GM18502 (cell line): ENCODE measurements around the gene PRKCA.

Experiments used
- ATAC-seq: cut with Tn5 transposase; IDR thresholded peaks from one replicate; pipeline ENCODE4 v1.9.1; 2021; ENCODE audit warnings: mild to moderate bottlenecking; ENCODE audit not compliant: unreplicated experiment, poor library complexity

The PRKCA gene

DNA sequence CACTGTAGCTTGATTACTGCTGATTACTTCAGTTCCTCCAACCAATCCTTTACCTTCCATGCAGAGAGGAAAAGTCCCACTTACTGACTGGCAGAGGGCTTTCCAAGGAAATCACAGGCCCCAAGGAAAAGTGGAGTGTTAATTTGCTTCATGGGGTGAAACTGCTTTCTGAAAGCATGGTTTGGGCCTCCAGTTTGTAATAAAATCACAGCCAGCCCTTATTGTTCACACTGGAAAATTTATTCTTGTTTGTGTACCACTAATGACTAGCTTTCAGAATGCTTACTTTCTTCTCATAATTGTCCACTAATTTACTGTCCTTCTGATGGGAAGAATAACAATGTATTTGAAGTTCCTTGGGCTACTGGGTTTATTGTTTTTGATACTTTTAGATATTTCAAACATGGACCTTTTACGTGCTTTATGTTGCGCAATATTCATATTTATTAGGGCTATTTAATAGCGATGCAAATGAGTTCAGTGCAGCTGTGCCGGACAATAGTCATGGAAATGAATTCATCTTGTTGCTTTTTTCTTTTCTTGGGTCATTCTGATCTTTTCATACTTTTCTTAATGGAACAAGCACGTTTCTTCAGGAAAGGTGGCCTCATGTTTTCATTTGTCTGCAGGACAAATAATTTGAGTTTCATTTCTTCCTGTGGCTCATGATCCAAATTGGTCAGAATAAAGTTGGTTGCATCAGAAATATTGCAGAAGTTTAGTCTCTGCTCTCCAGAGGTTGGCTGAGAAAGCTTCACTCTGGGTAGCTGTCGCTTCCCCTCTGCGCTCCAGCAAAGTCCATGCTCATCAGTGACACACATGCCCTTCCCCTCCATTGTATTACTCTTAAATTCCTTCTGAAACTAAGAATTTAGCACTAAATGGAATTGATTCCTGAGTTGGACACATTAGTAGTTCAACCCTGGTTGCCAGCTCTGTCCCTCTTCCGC lies 128.7 kb downstream of the PRKCA start:
- no peak for ATAC-seq

DNA sequence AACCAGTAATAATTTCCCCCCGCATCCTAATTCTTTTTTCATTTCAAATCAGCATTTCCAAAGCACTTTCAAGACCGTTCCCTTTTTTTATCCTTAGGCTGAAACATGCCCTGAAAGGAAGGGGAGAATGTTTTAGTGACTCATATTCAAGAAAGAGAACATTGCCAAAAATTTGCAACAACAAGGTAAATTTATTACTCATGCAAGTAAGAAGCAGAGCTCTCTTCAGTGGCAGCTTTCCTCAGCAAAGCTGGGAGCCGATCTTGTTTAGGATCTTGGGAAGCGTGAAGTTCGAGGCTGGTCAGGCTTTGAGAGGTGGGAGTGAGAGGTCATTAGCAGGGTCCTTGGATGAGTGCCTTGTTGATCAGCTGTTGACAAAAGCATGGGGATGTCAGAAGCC lies 129.5 kb downstream of the PRKCA start:
- ATAC-seq = no peak

DNA sequence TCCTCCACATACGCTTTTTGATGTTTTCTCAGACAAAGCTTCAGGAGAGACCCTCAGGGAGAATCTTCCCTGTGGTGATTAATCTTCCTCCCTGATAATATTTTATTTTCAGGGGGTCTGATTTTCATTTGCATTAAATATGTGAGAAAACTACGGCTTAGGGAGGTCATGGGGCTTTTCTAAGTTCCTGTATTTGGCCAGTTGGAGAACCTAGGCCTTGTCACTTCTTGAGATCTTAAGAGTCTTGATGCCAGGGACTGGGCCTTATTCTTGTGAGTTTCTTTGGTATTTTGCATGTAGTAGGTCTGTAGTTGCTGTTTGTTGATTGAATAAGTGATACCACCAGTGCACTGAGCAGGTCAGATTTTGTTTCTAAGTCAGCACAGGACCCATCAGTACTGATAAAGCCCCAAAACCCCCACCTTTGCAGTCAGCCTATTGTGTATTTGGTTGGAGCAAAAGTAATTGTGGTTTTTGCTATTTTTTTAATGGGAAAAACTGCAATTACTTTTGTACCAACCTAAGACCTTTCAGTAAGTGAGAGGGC lies 130.1 kb downstream of the PRKCA start:
- no peak for ATAC-seq

DNA sequence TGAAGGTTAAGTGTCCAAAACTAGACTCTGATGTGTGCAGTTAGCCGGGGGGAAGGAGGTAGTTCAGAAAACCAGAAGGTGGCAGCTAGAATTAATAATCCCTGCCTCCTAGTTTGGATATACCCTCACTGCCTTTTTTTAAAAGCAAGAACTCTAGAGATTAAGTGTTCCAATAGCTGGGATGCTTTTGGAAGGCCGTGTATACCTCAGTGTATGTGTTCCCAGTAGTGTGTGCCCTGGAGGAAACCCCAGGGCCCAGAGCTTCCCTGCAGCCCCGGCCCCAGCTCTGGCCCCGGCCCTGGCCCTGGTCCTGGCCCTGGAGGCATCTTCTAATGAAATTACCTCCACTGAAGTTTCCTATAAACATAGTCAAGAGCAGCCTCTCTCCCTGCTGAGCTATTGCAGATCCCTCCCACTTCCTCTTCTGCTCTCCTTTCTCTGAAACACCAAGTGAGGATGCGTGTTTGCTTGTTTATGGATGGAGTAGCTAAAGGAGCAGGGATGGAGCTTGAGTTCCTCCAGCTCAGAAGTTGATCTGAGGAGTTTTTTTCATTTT lies 130.7 kb downstream of the PRKCA start:
- ATAC-seq = no peak

DNA sequence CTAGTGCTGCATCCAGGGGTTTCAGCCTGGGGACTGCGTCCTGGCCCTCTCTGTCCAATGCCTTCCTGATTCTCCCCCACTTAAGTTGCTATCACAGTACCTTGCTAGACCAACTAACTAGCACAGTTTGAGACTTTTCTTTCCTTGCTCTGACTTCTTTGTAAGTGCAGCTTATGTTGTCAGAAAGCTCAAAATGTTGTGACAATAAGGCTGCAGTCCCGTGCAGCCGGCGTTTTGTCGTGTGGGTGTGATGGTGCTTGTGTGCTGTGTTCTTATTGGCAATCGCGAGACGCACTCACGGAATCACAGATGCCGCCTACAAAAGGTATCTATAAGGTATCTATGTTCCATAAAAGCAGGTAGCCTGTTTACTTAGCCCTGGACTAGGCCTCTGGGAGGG lies 132.8 kb downstream of the PRKCA start:
- ATAC-seq = no peak

DNA sequence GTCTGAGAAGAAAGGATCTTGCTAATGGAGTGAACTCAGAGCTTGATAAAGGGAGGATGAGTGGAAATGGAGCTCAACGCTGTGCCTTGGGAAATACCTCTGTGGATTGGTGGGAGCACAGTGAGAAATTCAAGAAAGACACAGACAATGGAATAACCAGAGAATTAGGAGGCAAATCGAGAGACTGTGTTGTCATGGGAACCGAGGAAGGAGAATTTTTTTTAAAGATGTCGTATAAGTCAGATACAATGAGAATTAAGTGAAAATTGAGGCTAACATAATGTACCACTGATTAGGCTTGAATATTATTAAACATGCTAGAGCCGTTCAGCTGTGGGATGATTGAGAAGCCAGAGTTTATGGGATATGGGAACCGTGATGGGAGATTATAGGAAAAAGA lies 134.2 kb downstream of the PRKCA start:
- ATAC-seq = no peak

DNA sequence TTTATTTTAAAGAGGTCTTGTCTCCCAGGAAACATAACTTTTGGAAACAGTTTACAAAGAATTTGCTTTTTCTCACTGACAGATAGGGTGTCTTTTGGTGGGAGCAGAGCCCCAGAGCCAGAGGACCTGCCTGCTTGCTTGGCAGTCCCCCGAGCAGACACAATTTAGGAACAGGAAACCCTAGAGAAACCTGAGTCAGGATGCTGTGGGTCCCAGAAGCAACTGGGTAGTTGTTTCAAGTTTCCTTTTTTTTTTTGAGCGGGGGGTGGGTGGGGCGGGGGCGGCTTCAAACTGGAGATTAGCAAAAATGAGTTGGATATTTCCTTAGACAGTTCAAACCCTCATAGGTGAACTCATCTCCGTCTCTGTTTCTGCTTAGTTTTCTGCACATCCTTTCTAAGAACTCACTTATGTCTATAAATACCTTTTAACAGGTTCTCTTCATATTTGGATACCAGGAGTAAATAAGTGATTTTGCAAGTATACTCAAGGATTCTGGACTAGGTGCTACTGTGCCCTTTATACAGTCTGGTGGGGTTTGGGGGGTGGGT lies 135.1 kb downstream of the PRKCA start:
- no peak for ATAC-seq

DNA sequence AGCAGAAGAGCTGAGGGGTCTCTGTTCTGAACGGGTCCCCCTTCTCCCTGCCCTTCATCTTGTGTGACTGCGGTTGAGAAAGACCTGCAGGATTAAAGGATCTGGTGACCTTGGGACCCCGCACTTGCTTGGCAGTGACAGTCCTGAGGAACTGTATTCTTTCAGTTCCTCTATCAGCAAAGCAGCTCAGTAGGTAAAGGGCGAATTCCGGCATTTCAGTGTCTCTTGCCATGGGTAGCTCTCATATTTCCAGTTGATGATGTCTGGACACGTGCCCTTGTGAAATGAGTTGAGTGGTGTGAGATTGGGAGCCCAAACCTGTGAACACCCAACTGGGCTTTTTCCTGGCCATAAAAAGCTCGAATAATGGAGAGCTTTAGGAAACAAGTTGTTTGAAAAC lies 135.7 kb downstream of the PRKCA start:
- no peak for ATAC-seq

DNA sequence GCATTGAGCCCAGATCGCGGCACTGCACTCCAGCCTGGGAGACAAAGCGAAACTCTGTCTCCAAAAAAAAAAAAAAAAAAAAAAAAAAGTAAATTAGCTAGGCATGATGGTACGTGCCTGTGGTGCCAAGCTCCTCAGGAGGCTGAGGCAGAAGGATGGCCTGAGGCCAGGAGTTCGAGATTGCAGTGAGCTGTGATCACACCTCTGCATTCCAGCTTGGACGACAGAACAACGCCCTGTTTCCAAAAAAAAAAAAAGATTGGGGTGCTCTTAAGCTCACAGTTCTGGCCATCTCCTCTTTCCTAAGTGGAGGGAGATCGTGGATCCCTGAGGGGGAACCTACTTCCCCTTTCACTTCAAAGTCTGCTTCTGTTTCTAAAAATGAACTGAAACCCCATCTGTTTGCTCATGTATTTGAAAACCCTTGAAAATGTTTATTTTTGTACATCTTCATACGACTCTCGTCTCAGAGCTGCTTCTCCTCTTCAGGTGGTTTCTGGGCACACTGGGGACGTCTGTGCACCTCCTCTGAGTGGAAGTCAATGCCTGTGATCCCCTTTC lies 138.8 kb downstream of the PRKCA start:
- ATAC-seq = peak; percentile 90

DNA sequence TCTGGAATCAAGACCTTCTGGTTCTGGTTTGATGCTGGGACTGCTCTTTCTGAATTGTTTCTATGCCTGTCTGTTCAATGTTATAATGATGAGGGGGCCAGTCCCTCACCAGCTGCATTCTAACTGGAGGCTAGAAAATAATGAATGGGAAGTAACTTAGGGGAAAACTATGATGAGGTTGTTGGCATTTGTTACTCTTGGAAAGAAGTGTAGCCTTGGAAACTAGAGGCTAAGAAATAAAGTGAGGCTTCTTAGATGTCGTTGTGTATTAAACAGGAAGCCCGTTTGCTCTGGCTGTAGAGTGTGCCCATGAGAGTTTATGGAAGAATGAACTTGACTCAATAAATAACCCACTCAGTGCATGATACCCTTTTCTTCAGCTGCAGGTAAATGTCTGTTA lies 140.8 kb downstream of the PRKCA start:
- no peak for ATAC-seq

DNA sequence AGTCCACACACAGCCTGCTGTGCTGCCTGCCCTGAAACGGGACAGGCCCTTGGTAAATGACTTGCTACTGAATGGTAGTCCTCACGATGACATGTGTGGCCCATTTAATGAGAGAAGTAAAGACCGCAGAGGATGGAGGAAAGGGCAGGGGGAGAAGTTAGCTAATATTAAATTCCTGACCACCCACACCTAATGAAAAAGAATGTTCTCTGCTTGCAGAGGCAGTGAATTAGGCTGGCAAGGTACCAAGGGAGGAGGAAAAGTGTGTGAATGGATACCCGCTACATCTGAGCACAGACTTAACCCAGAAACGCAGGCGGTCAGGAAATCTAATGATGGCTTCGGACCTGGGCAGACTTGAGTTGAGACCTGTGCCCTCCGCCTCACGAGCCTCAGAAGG lies 141.2 kb downstream of the PRKCA start:
- ATAC-seq = no peak

DNA sequence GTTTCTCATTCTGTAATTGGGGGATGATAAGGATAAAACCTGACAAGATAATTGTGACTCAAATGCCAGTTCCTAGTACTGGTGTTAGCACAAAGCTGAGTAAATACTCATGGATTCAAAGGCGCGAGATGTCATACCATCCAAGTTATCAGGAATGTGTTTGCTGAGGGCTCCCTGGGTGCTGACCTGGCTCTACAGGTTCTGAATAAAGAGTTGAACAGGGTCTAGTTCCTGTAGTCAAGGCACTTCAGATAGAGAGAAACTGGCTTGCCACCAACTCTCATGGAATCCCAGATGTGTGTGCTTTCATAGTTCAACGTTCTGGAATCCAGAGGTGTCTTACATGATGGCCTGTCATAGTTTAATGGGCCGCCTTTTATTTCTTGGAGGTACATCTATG lies 141.6 kb downstream of the PRKCA start:
- no peak for ATAC-seq

DNA sequence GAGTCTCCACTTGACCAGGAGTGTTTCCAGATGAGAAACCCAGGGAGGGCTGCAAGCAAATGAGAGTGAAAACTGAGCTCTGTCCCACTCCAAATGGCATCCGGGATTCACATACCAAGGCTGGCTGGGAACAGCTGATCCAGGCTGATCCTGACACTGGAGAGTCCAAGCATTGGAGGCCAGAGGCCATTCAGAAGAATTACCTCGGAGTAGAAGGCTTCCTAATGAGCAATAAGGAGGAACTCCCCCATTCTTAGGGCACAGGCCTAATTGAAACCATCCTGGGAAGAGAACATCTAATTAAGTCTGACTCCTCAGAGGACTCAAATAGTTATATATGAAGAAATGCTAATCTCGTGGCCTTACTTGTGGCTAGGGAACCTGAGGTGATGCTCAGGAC lies 142.8 kb downstream of the PRKCA start:
- no peak for ATAC-seq

DNA sequence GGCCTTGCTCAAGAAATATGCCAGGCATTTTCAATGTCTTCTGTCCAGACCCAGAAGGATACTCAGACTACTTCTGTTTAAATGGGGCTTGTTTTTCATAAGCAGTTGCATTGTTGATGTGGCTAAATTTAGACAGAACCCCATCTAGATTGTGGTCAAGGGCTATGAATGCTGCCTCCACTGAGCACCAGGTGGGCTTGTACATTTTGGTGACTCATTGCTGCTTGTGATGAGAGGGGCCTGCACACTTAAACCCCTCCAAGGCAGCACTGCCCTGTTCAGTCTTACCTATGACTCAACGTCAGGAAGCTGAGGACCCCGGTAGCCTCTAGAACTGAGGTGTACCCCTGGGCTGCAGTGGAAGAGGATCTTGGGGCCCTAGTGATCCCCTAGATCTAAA lies 144.0 kb downstream of the PRKCA start:
- ATAC-seq = no peak

DNA sequence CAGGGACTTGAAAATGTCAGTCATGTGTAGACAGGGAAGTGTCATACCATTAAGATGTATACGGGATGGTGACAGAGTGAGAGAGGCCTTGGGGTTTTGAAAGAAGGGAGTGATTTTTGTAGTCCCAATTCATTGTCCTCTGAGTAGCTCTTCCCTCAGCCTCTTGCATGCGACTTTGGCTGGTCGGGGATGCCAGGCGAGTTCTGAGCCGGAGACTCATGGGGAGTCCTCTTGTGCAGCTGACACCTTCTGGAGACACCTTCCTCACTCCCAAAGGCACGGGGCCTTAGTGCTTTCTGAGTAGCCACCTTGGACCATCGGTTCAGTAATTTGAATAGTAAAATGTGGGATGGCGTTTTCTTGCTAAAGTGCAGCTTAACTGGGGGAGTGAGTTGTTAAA lies 144.7 kb downstream of the PRKCA start:
- no peak for ATAC-seq

DNA sequence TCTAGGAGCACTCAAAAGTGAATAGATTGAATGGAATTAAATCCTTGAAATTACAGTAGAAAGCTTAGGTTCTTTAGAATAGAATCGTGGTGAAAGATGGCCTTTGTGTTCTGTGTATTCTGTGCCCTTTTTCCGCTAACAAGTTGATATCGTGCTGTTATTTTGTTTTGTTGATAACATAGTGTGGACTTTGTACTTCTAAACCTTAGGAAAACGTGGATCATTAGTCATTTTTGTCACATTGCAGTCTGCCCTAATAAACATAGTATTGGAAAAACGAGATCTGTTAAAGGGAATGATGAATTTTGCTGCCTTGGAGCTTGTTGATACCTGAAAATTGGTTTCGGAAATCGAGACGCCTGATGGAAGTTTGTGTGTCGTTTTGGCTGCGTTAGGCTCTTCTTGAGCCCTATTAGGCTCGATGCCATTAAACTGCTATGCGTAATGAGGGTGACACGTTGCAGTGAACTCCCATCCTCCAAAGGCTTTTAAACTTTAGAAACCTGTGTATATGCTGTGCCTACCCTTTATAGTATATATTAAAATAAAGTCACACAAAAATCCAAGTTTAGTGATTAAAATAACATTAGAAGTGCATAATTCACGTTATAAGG lies 145.7 kb downstream of the PRKCA start:
- ATAC-seq = no peak

DNA sequence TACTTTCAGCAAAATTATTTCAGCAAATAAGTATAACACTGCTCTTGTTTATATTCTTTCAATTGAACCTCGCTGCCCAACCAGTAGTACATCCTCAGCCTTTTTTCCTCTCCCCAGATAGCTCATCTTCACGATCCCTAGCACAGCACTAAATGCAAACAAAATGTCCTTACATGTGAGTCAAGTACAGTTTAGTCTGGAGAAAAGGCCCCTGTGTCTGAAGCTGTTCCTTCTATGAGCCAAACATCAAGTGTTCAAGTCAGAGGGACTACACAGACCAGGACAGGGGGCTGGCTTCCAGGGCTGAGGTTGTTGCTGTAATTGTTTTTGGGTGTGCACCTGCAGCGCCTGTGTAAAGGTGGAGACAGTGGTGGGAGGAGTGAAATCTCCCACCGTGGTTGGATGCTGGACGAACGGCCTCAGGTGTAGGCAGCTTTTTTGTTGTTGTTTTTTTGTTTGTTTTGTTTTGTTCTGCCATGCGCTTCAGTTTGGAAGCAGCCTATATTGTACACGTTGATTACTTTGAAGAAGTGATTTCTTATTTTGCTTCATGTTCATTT lies 147.1 kb downstream of the PRKCA start:
- ATAC-seq = no peak

DNA sequence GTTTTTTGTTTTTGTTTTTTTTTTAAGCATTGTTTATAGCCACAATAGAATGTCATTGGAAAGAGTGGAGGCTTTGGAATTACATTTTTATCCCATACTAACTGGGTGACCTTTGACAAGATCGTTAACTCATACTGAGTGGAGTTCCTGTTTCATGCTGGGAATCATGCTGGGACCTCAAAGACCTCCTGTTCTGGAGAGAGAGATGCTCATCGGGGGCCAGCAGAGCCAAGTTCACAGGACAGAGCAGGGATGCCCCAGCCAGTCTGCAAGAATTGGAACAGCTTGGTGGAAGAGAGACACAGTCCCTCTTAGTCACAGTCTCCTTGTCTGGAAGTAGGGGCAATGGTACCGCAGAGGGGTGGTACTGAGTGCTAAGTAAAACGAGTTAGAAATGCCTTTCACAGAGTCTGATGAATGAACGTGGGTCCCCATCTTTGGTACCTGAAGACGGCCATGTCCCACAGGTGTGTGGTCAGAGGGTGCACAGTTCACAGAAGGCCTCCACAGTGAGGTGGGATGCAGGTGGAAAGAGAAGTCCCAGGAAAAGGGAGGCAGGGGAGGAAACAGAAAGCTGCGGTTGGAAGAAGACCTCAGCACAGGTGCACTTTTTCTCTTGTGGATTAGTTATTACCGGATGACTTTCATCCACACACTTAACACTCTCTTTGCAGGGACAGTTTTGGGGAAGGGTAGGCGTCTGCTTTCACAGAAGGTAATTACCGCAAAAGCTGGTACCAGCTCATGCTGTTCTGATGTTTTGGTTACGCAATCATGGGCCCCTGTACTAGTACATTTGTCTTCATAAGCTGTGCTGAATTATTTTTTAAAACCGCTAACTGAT lies 147.8 kb downstream of the PRKCA start:
- ATAC-seq = no peak

DNA sequence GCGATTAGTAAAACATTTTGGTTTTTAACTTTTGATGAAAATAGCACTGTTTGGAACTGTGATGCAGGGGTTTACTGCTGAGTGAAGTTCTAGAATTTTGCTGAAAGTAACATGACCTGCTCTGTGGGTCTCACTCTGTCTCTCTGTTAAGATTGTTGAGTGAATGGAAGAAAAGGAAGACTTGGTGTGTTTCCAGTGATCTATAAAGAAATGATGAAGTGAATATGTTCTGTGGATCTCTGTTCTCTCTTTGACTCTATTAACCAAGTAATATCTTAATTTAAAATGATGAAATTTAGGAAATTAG lies 148.4 kb downstream of the PRKCA start:
- no peak for ATAC-seq
